Epithelial cell of proximal tubule (primary cell): ENCODE measurements around the gene PGRMC2. TPM values are rescaled to one million over a fixed set of nuclear protein-coding genes. Genes with fewer than 3 reads are reported as not detected.

Experiments
- DNase-seq: peaks from one replicate; pipeline ENCODE4 v3.0.0-alpha.2; 2011; ENCODE audit warnings: low read depth
- H3K4me3 ChIP-seq: 2 replicates; pipeline ENCODE4 v1.5.1; 2011; ENCODE audit warnings: low read depth, mild to moderate bottlenecking, low read length
- total RNA-seq: library from RNA; depleted of rRNA; stranded (reverse); fragments of >200 nt; gene quantifications from 2 replicates; pipeline ENCODE4 v1.2.3, GENCODE V29; 2015
- TF ChIP-seq, protein P1 (sequence below): conservative IDR thresholded peaks from 2 replicates; pipeline ENCODE4 v1.5.1; 2012; ENCODE audit warnings: low read depth, mild to moderate bottlenecking, low read length

Gene PGRMC2
- total RNA-seq, 1 donor from 2014 or later: 7.7 TPM

- no peak for DNase-seq
- TF ChIP-seq, protein P1, sequence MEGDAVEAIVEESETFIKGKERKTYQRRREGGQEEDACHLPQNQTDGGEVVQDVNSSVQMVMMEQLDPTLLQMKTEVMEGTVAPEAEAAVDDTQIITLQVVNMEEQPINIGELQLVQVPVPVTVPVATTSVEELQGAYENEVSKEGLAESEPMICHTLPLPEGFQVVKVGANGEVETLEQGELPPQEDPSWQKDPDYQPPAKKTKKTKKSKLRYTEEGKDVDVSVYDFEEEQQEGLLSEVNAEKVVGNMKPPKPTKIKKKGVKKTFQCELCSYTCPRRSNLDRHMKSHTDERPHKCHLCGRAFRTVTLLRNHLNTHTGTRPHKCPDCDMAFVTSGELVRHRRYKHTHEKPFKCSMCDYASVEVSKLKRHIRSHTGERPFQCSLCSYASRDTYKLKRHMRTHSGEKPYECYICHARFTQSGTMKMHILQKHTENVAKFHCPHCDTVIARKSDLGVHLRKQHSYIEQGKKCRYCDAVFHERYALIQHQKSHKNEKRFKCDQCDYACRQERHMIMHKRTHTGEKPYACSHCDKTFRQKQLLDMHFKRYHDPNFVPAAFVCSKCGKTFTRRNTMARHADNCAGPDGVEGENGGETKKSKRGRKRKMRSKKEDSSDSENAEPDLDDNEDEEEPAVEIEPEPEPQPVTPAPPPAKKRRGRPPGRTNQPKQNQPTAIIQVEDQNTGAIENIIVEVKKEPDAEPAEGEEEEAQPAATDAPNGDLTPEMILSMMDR: no peak
- no peak overlapping the region for H3K4me3 ChIP-seq
Measured at GRCh38 chr4:128311659-128312403, 24.2 kb upstream of the PGRMC2 start.

DNA sequence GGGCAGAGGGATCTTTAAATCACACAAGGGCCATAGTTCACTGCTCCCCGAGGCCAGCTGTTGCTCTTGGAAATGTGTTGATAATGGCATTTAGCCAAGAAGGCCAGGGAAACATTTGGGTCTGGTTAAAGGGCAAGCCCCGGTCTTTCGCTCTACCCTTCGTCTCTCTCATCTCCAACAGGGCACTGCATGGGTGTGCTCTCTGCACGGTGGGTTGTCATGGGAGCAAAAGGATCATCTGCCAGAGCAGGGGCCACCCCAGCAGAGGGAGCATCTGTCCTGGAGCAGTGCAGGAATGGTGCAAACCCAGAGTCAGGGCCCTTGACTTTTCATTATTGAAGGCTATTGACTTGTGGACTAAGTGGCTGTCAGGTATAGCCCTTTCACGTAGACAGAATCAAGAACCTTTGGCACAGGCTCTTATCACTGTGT, 22.7 kb upstream of the PGRMC2 start:
- H3K4me3 ChIP-seq: no peak overlapping the region
- no peak for DNase-seq
- TF ChIP-seq, protein P1: peak; percentile 63

DNA sequence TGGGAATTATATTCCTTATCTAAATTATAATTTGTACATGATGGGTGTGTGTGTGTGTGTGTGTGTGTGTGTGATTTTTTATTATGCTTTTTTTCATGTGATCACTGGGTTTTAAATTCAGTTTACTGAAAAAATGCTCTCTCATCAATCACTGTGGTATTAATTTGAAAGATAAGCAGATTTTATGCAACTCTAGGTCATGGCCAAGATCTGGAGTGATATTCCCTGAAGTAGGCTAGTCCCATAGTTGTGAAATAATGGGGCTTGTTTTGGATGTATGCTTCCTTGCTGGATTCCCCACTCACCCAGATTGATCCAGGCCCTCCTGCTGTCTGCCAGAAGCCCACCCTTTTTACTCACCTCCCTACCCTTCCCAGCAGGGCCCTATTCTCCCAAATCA, 22.0 kb upstream of the PGRMC2 start:
- H3K4me3 ChIP-seq: no peak overlapping the region
- TF ChIP-seq, protein P1: no peak
- DNase-seq: no peak

DNA sequence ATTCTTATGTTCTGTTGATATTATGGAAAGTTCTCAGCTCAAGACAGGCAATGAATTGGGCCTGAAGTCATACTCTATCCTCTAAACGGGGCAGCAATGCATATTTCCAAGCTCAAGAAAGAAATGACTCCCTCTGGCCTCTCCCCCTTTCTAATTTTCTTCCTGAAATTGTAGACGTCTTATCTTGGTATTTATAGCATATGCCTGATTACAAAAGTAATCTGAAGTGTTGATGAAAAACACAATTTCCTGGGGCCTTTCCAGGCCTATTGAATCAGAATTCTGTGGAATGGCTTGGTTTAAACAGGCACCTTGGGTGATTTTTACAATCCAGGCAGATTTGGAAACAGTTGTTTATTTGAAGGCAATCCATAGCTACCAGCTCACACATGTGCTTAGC, 21.4 kb upstream of the PGRMC2 start:
- H3K4me3 ChIP-seq: no peak overlapping the region
- DNase-seq: no peak

GRCh38 chr4:128307123-128307571, 19.5 kb upstream of the PGRMC2 start:
- no peak overlapping the region for H3K4me3 ChIP-seq
- TF ChIP-seq, protein P1: no peak
- DNase-seq: no peak

More for the DNA sequence above, 21.4 kb upstream of the PGRMC2 start:
- TF ChIP-seq, protein P1: no peak

- TF ChIP-seq, protein P1: no peak
- no peak for DNase-seq
- no peak overlapping the region for H3K4me3 ChIP-seq
Measured at GRCh38 chr4:128305942-128306341, 18.3 kb upstream of the PGRMC2 start.

DNA sequence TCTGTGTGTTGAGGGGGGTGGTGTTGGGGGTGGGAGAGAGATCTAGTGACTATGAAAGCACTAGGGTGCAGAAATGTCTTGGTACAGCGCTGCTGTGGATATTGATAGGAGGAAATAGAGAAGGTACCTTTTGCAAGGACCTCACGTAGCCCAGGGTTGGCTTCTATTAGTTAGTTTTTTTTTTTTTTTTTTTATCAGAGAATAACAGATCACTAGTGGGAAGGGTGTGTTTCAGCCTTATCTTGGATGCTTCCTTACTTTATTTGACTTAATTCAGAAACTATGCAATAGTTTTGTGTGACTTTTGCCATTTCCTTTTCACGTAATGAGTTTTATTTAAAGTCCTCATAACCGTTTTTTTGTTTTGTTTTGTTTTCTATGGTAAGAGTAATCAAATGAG, 16.4 kb upstream of the PGRMC2 start:
- TF ChIP-seq, protein P1: no peak
- no peak for DNase-seq
- no peak overlapping the region for H3K4me3 ChIP-seq
